Measurements from ENCODE around the gene GFRA3. TPM values are rescaled to one million over a fixed set of nuclear protein-coding genes. Genes with fewer than 3 reads are reported as not detected.

The GFRA3 gene
- total RNA-seq, 1 donor from 2014 or later: 4.7 TPM

- intact Hi-C loops (cut with DNase I): no loop called here
- H3K9me3 ChIP-seq: no peaks in the 10 kb centered on the region
- H3K4me3 ChIP-seq: no peak overlapping the region
- no peak overlapping the region for H3K27ac ChIP-seq
- H3K27me3 ChIP-seq: no peaks in the 10 kb centered on the region
- no peaks in the 10 kb centered on the region for H3K4me1 ChIP-seq
- DNase-seq (ENCODE audit: extremely low spot score in 2 of 2): no peak
- no peaks in the 10 kb centered on the region for H3K36me3 ChIP-seq
- TF ChIP-seq POLR2A (IDR thresholded peaks at IDR 0.05) (no peak), POLR2AphosphoS5 (IDR thresholded peaks at IDR 0.05; ENCODE audit: insufficient read depth in 1 of 2, low read depth in 1 of 2) (no peak)
- TF ChIP-seq, protein P1, sequence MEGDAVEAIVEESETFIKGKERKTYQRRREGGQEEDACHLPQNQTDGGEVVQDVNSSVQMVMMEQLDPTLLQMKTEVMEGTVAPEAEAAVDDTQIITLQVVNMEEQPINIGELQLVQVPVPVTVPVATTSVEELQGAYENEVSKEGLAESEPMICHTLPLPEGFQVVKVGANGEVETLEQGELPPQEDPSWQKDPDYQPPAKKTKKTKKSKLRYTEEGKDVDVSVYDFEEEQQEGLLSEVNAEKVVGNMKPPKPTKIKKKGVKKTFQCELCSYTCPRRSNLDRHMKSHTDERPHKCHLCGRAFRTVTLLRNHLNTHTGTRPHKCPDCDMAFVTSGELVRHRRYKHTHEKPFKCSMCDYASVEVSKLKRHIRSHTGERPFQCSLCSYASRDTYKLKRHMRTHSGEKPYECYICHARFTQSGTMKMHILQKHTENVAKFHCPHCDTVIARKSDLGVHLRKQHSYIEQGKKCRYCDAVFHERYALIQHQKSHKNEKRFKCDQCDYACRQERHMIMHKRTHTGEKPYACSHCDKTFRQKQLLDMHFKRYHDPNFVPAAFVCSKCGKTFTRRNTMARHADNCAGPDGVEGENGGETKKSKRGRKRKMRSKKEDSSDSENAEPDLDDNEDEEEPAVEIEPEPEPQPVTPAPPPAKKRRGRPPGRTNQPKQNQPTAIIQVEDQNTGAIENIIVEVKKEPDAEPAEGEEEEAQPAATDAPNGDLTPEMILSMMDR (IDR thresholded peaks at IDR 0.05): no peak
These were observed 49.7 kb downstream of the GFRA3 start for GRCh38 chr5:138224712-138225111.

DNA sequence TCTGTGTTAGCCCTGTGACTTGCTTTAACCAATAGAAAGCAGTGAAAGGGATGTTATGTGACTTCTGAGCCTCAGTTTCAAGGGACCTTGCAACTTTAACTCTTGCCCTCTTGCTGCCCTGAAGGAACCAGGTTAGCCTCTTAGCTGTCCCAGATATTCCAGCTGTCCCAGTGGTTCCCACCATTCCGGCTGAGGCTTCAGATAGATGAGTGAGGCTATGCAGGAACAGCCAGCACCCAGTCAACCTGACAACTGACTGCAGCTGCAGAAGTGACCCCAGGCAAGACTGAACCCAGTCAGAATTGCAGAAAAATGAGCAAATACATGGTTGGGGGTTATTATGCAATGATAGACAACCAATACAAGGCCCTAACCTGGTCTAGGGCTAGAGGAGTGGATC is 50.9 kb downstream of the GFRA3 start:
- Histone ChIP-seq H3K27me3 (no peaks in the 10 kb centered on the region), H3K27ac (no peak overlapping the region), H3K4me3 (no peak overlapping the region), H3K4me1 (no peaks in the 10 kb centered on the region), H3K36me3 (no peaks in the 10 kb centered on the region), H3K9me3 (no peaks in the 10 kb centered on the region)
- TF ChIP-seq POLR2A (IDR thresholded peaks at IDR 0.05) (no peak), POLR2AphosphoS5 (IDR thresholded peaks at IDR 0.05; ENCODE audit: insufficient read depth in 1 of 2, low read depth in 1 of 2) (no peak)
- TF ChIP-seq, protein P1 (IDR thresholded peaks at IDR 0.05): no peak
- intact Hi-C loops (cut with DNase I): no loop called here
- DNase-seq (ENCODE audit: extremely low spot score in 2 of 2): no peak

- TF ChIP-seq, protein P1 (IDR thresholded peaks at IDR 0.05): no peak
- TF ChIP-seq POLR2AphosphoS5 (IDR thresholded peaks at IDR 0.05; ENCODE audit: insufficient read depth in 1 of 2, low read depth in 1 of 2) (no peak), POLR2A (IDR thresholded peaks at IDR 0.05) (no peak)
- H3K4me3 ChIP-seq: no peak overlapping the region
- no peaks in the 10 kb centered on the region for H3K36me3 ChIP-seq
- H3K27me3 ChIP-seq: no peaks in the 10 kb centered on the region
- H3K4me1 ChIP-seq: peaks cover 8% of the 10 kb centered on the region
- no peak for DNase-seq (ENCODE audit: extremely low spot score in 2 of 2)
- no peaks in the 10 kb centered on the region for H3K9me3 ChIP-seq
- H3K27ac ChIP-seq: no peak overlapping the region
- intact Hi-C loops (cut with DNase I): no loop called here
These were observed 57.6 kb downstream of the GFRA3 start for GRCh38 chr5:138216799-138217198.

- H3K9me3 ChIP-seq: no peaks in the 10 kb centered on the region
- H3K4me3 ChIP-seq: peak within 1 kb of the TSS; percentile 91 to 97
- no peaks in the 10 kb centered on the region for H3K27me3 ChIP-seq
- intact Hi-C loops (cut with DNase I): no loop called here
- H3K27ac ChIP-seq: peak within 1 kb of the TSS; percentile 78
- H3K4me1 ChIP-seq: peaks cover 18% of the 10 kb centered on the region
- peak in 1 of 2 donors; percentile 97 for DNase-seq (ENCODE audit: extremely low spot score in 2 of 2)
- peak; percentile 86 to 96 for TF ChIP-seq POLR2AphosphoS5 (IDR thresholded peaks at IDR 0.05; ENCODE audit: insufficient read depth in 1 of 2, low read depth in 1 of 2)
- TF ChIP-seq, protein P1 (IDR thresholded peaks at IDR 0.05): no peak
- peak in 1 of 2 donors; percentile 32 for TF ChIP-seq POLR2A (IDR thresholded peaks at IDR 0.05)
- no peaks in the 10 kb centered on the region for H3K36me3 ChIP-seq
These were observed 61.0 kb downstream of the GFRA3 start, which contains the start of gene CDC23 for GRCh38 chr5:138213161-138214029. Gene CDC23 (minus strand): TSS chr5:138213323. CDS start chr5:138213312, 11 bp downstream.

DNA sequence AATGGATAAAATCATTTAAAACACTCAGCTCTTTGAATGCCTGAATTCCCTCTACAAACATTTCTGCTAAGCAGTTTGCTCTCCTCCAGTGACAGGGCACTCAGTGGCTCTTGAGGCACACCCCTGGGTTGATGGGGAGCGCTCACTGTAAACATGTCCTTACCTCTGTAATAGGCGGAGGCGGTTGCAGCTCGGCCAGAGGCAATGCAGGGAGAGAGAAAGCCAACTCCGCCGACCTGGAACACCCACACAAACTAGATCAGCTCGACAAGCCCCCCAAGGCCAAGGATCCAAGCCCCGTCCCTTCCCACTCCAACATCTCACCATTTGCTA is 61.6 kb downstream of the GFRA3 start:
- Histone ChIP-seq H3K9me3 (no peaks in the 10 kb centered on the region), H3K27me3 (no peaks in the 10 kb centered on the region), H3K4me1 (peaks cover 18% of the 10 kb centered on the region), H3K36me3 (no peaks in the 10 kb centered on the region), H3K27ac (peak overlapping the region; percentile 78), H3K4me3 (peak overlapping the region; percentile 91 to 97)
- TF ChIP-seq POLR2A (IDR thresholded peaks at IDR 0.05): no peak
- TF ChIP-seq, protein P1 (IDR thresholded peaks at IDR 0.05): no peak
- TF ChIP-seq POLR2AphosphoS5 (IDR thresholded peaks at IDR 0.05; ENCODE audit: insufficient read depth in 1 of 2, low read depth in 1 of 2): no peak
- intact Hi-C loops (cut with DNase I): no loop called here
- no peak for DNase-seq (ENCODE audit: extremely low spot score in 2 of 2)

Data from vagina (tissue), 2 donors.